KOPT-K1 (cell line): ENCODE data around the gene EHBP1L1.
A peak's percentile ranks its signal among the peaks of the same experiment; 100 is the strongest.

ENCODE experiments used
- H3K27ac ChIP-seq: fragments of 200-600 bp; sonication (generic); 2 replicates; pipeline ENCODE4 v1.5.1; 2016; ENCODE audit warnings: antibody characterized with exemption, mild to moderate bottlenecking, low read depth, low read length; ENCODE audit not compliant: poor library complexity, severe bottlenecking
- H3K36me3 ChIP-seq: fragments of 200-600 bp; sonication (generic); 2 replicates; pipeline ENCODE4 v1.5.1; 2017; ENCODE audit warnings: antibody characterized with exemption, mild to moderate bottlenecking, low read length, moderate library complexity; ENCODE audit not compliant: insufficient read depth
- H3K9me3 ChIP-seq: fragments of 200-600 bp; sonication (generic); 2 replicates; pipeline ENCODE4 v1.5.1; 2017; ENCODE audit warnings: antibody characterized with exemption, low read length, mild to moderate bottlenecking; ENCODE audit not compliant: insufficient read depth, poor library complexity, severe bottlenecking

Gene EHBP1L1

DNA sequence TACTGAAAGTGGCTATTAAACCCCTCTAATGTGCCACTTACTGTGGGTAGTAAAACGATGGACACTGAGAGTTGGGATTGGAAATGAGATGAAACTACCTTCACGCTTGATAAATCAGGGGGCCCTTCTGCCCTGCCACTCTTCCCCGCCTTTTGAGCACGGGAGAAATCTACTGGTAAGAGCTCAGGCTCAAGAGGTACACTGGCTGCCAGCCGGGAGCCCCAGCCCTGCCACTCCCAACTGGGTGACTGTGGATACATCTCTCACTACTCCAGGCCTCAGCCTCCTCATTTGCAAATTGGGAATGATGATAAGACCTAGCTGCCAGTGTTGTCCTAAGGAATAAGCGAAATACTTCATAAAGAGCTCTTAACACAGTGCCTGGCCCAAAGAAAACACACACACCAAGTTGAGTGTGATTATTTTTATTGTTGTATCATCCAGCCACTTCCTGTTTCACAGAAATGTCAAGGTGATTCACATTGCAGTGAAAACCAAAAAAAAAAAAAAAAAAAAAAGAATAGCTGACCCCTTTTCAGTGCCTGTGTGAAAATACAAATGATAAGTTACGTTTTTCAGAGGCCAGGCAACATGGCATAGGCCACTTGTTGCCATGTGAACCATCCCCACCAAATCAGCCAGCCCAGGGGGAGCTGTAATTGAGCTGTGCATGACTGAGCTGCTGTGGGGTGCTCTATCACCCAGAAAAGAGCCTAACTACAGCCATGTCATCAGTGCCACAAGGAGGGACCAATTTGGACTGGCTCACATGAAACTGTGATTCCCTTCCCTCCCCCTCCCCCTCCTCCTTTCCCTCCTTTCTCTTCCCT lies 10.0 kb upstream of the EHBP1L1 start:
- no peaks in the 10 kb centered on the region for H3K9me3 ChIP-seq
- H3K36me3 ChIP-seq: 0 out of 2 replicates have a peak, but pooled peaks cover 6% of the 10 kb centered on the region
- peak overlapping the region; percentile 41 for H3K27ac ChIP-seq

- Histone ChIP-seq H3K27ac (peak overlapping the region; percentile 81), H3K36me3 (0 out of 2 replicates have a peak, but pooled peaks cover 6% of the 10 kb centered on the region), H3K9me3 (no peaks in the 10 kb centered on the region)
These were observed 6.5 kb upstream of the EHBP1L1 start for GRCh38 chr11:65569164-65569972.

DNA sequence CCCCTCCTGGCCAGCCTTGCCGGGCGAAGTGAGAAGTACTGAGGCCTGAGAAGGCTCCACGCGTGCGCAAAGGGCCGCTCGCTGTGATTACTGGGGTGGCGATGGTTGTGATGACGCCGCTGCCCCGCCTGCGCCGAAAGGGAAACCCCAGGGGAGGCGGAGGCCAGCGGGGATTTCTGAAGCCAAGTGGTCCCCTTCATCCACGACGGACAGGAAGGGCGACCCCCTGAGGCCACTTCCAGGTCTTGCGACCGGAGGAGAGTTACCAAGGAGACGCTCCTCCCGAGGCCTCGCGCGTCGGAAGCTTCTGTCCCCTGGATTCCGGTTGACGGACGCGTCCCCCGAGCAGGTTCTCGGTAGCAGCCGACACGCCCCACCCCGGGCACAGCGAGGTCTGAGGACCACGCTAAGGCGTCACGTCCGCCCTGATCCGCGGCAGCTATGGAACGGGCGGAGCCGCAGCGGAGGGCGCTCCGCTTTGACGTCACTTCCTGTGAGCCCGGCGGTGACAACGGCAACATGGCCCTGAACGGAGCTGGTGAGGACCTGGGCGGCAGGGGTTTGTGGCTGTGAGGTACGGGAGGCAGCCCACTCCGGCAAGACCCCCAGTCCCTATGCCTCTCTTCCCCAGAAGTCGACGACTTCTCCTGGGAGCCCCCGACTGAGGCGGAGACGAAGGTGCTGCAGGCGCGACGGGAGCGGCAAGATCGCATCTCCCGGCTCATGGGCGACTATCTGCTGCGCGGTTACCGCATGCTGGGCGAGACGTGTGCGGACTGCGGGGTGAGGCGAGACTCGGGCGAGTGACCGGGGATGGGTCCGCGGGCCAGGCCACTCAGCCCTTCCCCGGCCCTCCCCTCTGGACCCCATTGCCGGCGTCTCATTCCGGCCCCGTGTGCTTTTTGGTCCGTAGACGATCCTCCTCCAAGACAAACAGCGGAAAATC lies 5.6 kb upstream of the EHBP1L1 start, which contains the start of gene ZNRD2:
Gene ZNRD2 (plus strand): TSS at position 505 of the 946 bp plus-strand sequence. CDS start 15 bp downstream, at position 520.
- peak within 1 kb of the TSS; percentile 81 for H3K27ac ChIP-seq
- H3K36me3 ChIP-seq: 0 out of 2 replicates have a peak, but pooled peaks cover 6% of the 10 kb centered on the region
- no peaks in the 10 kb centered on the region for H3K9me3 ChIP-seq

GRCh38 chr11:65571420-65571819 lies 4.4 kb upstream of the EHBP1L1 start:
- Histone ChIP-seq H3K27ac (peak overlapping the region; percentile 81), H3K9me3 (no peaks in the 10 kb centered on the region), H3K36me3 (0 out of 2 replicates have a peak, but pooled peaks cover 6% of the 10 kb centered on the region)

DNA sequence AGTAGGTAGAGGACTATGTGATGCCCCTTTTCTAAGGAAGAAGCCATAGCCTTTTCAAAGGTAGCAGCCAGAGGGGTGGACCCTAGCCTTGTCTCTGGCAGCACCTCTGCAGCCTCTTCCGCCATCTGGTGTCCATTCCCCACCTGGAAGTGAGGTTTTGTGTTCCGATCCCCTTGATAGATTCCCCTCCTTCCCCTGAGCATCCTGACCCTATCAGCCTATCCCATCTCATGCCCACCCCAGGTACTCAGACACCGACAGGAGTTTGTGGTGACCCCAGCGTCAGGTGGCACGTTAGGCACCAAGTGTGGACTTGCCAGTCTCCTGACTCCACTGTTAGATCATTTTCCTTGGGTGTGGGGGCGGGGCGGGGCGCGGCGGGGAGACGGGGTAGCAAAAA lies 3.9 kb upstream of the EHBP1L1 start:
- Histone ChIP-seq H3K27ac (peak overlapping the region; percentile 62), H3K9me3 (no peaks in the 10 kb centered on the region), H3K36me3 (0 out of 2 replicates have a peak, but pooled peaks cover under 1% of the 10 kb centered on the region)

GRCh38 chr11:65572356-65573051 lies 3.3 kb upstream of the EHBP1L1 start, which contains the start of gene FAM89B:
TSS of gene FAM89B (plus strand) at chr11:65572538. CDS start at chr11:65572670, 132 bp downstream.
- H3K36me3 ChIP-seq: no peaks in the 10 kb centered on the region
- H3K27ac ChIP-seq: peak within 1 kb of the TSS; percentile 81
- H3K9me3 ChIP-seq: no peaks in the 10 kb centered on the region

DNA sequence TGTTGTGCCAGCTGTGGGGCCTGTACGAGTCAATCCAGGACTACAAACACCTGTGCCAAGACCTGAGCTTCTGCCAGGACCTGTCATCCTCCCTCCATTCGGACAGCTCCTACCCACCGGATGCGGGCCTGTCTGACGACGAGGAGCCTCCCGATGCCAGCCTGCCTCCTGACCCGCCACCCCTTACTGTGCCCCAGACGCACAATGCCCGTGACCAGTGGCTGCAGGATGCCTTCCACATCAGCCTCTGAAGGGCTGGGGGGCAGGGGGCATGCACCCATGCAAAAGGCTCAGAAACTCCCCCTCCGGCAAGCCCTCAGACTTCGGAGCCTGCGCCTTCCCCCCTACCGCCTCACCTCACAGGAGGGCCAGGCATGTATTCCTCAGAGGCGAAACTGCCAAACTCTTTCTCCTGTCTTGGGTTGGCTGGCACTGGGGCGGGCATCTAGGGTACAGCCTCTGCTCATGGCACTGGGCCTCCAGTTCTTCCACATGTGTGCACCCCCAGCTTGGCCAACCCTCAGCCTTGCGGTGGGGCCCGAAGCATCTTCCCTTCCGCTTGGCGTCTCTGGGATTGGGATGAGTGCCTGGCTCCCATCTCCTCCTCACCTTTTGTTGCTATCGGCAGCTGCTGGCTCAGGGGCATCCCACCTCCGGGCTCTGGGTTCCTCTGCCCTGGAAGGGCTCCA lies 2.3 kb upstream of the EHBP1L1 start:
- H3K36me3 ChIP-seq: no peaks in the 10 kb centered on the region; the same call in 1 of the 2 replicates
- H3K9me3 ChIP-seq: no peaks in the 10 kb centered on the region
- peak overlapping the region; percentile 77 for H3K27ac ChIP-seq

DNA sequence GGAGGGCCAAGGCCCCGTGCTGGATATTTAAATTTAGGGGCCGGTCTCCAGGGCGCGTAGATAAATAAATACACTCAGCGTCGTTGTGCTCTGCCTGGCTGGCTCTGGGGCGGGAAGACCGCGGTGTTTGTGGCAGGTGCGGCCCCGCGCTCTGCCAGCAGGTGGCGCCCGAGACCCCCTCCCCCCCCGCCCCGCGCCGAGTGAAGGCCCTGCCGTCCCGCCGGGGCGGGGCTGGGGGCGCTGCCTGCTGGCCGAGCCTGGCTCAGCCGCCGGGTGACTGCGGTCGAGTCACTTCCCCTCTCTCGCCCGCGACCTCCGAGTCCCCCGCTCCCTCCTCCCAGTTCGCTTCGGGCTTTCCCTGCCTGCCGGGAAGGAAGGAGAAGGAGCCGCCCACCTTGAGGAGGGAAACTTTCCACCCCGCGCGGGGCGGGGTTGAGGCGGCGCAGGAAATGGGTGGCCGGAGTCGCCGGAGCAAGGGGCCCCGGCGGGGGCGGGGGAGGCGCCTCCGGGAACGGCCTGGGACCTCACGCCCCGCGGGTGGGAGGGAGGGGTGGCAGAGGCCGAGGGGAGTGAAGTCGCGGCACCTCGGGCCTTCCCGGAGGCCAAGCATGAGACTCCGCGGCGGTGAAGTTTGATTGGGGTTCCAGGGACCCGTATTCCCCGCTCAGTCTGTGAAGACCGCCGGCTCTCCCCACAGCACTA lies 1.6 kb upstream of the EHBP1L1 start:
- H3K9me3 ChIP-seq: no peaks in the 10 kb centered on the region
- H3K27ac ChIP-seq: peak overlapping the region; percentile 77
- peaks cover 3% of the 10 kb centered on the region; the same call in 1 of the 2 replicates for H3K36me3 ChIP-seq

DNA sequence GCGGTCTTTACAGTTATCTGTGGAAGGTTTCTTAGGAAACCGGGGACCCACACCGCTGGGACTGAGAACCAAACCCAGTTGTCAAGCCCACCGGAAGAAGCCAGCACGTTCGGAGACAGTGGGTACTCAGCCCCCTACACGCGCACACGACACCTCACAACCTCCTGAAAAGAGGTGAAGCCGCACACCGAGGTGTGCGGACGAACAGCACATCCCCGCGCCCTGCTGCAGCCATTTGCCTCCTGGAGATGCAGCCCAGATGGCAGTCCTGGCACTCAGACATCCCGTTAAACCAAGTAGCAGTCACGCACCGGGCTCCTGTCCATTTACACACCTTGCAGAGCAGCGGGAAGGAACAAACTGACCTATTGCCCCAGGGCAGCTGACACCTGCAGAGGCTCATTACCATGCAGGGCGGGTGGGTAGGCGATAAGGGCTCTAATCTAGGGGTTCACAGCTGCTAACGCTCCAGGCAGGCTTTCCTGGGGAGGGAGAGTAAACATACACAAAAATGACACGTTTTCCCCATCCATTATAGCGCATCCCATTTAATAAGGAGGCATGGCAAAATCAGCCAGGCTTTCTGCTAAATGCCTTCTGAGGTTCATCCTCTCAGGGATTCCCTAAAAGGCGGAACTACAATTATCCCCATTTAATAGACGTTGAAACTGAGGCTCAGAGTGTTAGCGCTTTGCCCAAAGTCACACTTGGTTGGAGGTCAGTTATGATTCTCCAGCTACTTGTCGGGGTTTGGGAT lies 864 bp upstream of the EHBP1L1 start:
- Histone ChIP-seq H3K27ac (peak overlapping the region; percentile 77), H3K36me3 (peaks cover 11% of the 10 kb centered on the region), H3K9me3 (no peaks in the 10 kb centered on the region)

DNA sequence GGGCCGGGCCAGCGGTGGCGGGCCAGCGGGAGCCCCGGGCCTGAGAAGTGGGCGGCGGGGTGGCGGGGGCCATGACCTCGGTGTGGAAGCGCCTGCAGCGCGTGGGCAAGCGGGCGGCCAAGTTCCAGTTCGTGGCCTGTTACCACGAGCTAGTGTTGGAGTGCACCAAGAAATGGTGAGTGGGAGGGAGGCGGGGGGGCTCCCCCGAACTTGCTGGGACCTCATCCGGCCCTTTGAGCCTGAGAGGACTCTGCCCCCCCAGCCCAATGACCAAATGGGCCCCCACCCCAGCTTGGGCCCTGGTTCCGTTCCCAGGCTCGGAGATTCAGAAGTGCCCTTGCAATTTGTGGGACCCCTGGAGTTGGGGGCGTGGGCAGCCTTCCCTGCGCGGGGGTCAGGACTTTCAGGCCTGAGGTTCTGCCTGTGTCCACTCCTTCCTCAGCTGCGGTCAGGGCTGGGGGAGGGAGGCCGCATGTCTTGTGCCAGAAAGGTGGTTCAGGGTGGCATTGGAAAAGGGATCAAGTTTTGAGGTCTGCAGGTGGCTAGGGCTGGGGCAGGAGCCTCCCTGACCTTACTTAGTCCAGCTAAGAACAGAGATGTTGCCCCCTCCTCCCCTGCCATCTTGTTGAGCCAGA lies 496 bp downstream of the EHBP1L1 start:
- Histone ChIP-seq H3K9me3 (no peaks in the 10 kb centered on the region), H3K27ac (peak overlapping the region; percentile 77), H3K36me3 (peaks cover 24% of the 10 kb centered on the region)

DNA sequence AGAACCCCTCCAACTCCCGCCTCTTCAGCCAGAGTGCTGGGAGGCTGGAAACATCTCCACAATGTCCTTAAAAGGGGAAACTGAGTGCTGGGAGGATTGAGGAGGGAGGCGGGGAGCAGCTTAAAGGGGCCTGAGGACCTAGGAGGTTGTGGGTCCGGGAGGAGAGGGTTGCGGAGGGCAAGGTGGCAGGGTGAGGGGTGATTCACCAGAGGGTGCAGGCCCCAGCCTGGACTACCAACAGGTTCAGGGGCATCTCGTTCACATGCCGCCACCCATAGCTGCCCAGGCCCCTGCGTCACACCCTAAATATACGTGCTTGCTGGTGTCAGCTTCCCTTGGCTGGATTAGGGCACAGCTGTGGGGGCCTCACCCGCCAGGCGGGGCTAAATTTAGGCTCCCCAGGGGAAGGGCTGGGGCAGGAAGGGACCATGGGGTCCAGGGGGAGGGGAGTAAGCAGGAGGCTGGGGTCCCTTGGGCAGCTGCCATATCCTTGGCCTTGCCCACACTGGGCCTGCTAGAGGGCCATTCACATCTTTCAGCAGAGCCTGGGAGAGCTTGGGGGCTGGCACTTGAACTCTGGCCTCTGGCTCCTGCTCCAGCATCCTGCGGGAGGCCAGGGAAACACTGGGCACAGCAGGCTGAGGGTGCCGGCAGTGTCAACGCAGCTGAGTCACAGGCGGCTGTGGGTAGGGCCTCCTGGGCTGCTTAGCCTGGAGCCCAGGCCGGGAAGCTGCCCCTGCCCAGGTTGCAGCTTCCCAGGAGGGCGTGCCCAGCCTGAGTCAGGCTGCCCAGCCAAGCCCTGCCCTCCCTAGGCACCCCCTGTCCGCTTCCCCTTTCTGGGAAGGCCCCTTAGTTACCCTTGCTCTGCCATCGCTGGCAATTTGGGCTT lies 1.3 kb downstream of the EHBP1L1 start:
- H3K9me3 ChIP-seq: no peaks in the 10 kb centered on the region
- peak overlapping the region; percentile 77 for H3K27ac ChIP-seq
- H3K36me3 ChIP-seq: peaks cover 32% of the 10 kb centered on the region
